OCI-M1 (cell line): ENCODE results near the gene CCR9.
"Not testable (repeated sequence)": the region's sequence is repeated elsewhere in the genome, so short reads cannot be mapped to it uniquely, and the experiment has no call there.

Experiments
- DNase-seq: peaks from one replicate; lab custom pipeline; 2025; lab: John Stamatoyannopoulos, UW

Gene CCR9

GRCh38 chr3:45885979-45886705, at the start of gene CCR9:
TSS of gene CCR9 (plus strand) at chr3:45886543. CDS start at chr3:45894934, 8,391 bp downstream.
- no peak for DNase-seq

GRCh38 chr3:45838466-45838865, 47.9 kb upstream of the CCR9 start:
- no peak for DNase-seq

- DNase-seq, result peak; percentile 27
Observed at GRCh38 chr3:45841420-45841756, 45.0 kb upstream of the CCR9 start.

- DNase-seq, result peak; percentile 98
Observed at GRCh38 chr3:45841757-45842491, 44.4 kb upstream of the CCR9 start, which contains the start of gene LZTFL1. TSS of gene LZTFL1 (minus strand) at chr3:45842119. CDS start at chr3:45841991, 128 bp downstream.

GRCh38 chr3:45842851-45843625, 43.3 kb upstream of the CCR9 start:
- DNase-seq, result no peak

- DNase-seq, result peak; percentile 4
Observed at GRCh38 chr3:45844616-45845015, 41.7 kb upstream of the CCR9 start.

- no peak for DNase-seq
Observed at GRCh38 chr3:45848392-45848791, 38.0 kb upstream of the CCR9 start.

GRCh38 chr3:45852828-45853227, 33.5 kb upstream of the CCR9 start:
- no peak for DNase-seq

- not testable (repeated sequence) for DNase-seq
Observed at GRCh38 chr3:45856323-45856722, 30.0 kb upstream of the CCR9 start.

GRCh38 chr3:45857024-45857423, 29.3 kb upstream of the CCR9 start:
- DNase-seq, result not testable (repeated sequence)

GRCh38 chr3:45858809-45859543, 27.4 kb upstream of the CCR9 start:
- DNase-seq, result peak; percentile 87

- DNase-seq, result no peak
Observed at GRCh38 chr3:45860481-45860880, 25.9 kb upstream of the CCR9 start.

- DNase-seq, result no peak
Observed at GRCh38 chr3:45861043-45861719, 25.2 kb upstream of the CCR9 start.

GRCh38 chr3:45864760-45865519, 21.4 kb upstream of the CCR9 start:
- DNase-seq, result peak; percentile 21

- DNase-seq, result no peak
Observed at GRCh38 chr3:45865563-45865962, 20.8 kb upstream of the CCR9 start.

- DNase-seq, result no peak
Observed at GRCh38 chr3:45868213-45868612, 18.1 kb upstream of the CCR9 start.

- DNase-seq, result no peak
Observed at GRCh38 chr3:45868650-45869049, 17.7 kb upstream of the CCR9 start.

GRCh38 chr3:45869638-45870037, 16.7 kb upstream of the CCR9 start:
- no peak for DNase-seq

- DNase-seq, result no peak
Observed at GRCh38 chr3:45870099-45870498, 16.2 kb upstream of the CCR9 start.

- no peak for DNase-seq
Observed at GRCh38 chr3:45871780-45872179, 14.6 kb upstream of the CCR9 start.

GRCh38 chr3:45872569-45872968, 13.8 kb upstream of the CCR9 start:
- peak; percentile 54 for DNase-seq
